ENCODE data around the gene AAMP.

AAMP gene

GRCh38 chr2:218293715-218294429 lies 23.9 kb upstream of the AAMP start:
- DNase-seq: no peak

GRCh38 chr2:218292048-218293014 lies 22.4 kb upstream of the AAMP start, which contains the start of gene TMBIM1:
Gene TMBIM1, minus strand, starts transcription at chr2:218292503. Its CDS starts 10,362 bp downstream, at chr2:218282141.
- DNase-seq: no peak

- DNase-seq: no peak
Measured at GRCh38 chr2:218291318-218292047, 21.5 kb upstream of the AAMP start.

- DNase-seq: no peak
Measured at GRCh38 chr2:218290316-218291261, 20.7 kb upstream of the AAMP start.

- no peak for DNase-seq
Measured at GRCh38 chr2:218289639-218290315, 19.8 kb upstream of the AAMP start.

- no peak for DNase-seq
Measured at GRCh38 chr2:218286570-218287459, 16.9 kb upstream of the AAMP start.

GRCh38 chr2:218285604-218286003 lies 15.7 kb upstream of the AAMP start:
- DNase-seq: no peak

GRCh38 chr2:218284106-218284811 lies 14.3 kb upstream of the AAMP start:
- DNase-seq: no peak

GRCh38 chr2:218282173-218282991 lies 12.4 kb upstream of the AAMP start:
- DNase-seq: no peak

- no peak for DNase-seq
Measured at GRCh38 chr2:218281449-218281848, 11.5 kb upstream of the AAMP start.

GRCh38 chr2:218280260-218280870 lies 10.4 kb upstream of the AAMP start:
- no peak for DNase-seq

- DNase-seq: no peak
Measured at GRCh38 chr2:218278531-218279360, 8.8 kb upstream of the AAMP start.

GRCh38 chr2:218277921-218278320 lies 8.0 kb upstream of the AAMP start:
- DNase-seq: no peak

GRCh38 chr2:218276986-218277755 lies 7.2 kb upstream of the AAMP start:
- DNase-seq: no peak

- no peak for DNase-seq
Measured at GRCh38 chr2:218275371-218276072, 5.6 kb upstream of the AAMP start.

GRCh38 chr2:218274586-218274985 lies 4.6 kb upstream of the AAMP start:
- no peak for DNase-seq
